Immature natural killer cell (primary cell): ENCODE data around the gene TFAP2A. TPM values are rescaled to one million over a fixed set of nuclear protein-coding genes. Genes with fewer than 3 reads are reported as not detected.

Experiments used
- DNase-seq, 3 donors: peaks; one replicate each; pipeline ENCODE4 v3.0.0; 2022; ENCODE audit warnings: mixed read lengths in 1 of 3
- H3K27ac Mint-ChIP-seq, 6 donors: one replicate each; pipeline ENCODE4 v1.8.0; 2020; ENCODE audit warnings: mixed read lengths in 6 of 6, mild to moderate bottlenecking in 5 of 6, inconsistent platforms in 4 of 6, moderate library complexity in 3 of 6
- H3K27me3 Mint-ChIP-seq, 3 donors: one replicate each; pipeline ENCODE4 v1.8.0; 2020 to 2021; ENCODE audit warnings: low read depth in 3 of 3, mild to moderate bottlenecking in 3 of 3, mixed read lengths in 3 of 3, moderate library complexity in 3 of 3, inconsistent platforms in 1 of 3
- H3K36me3 Mint-ChIP-seq, 3 donors: one replicate each; pipeline ENCODE4 v1.8.0; 2020; ENCODE audit warnings: mixed read lengths in 3 of 3, inconsistent platforms in 2 of 3, mild to moderate bottlenecking in 2 of 3
- H3K4me1 Mint-ChIP-seq, 2 donors: one replicate each; pipeline ENCODE4 v1.8.0; 2020; ENCODE audit warnings: inconsistent platforms in 2 of 2, mild to moderate bottlenecking in 2 of 2, mixed read lengths in 2 of 2, moderate library complexity in 1 of 2
- H3K4me3 Mint-ChIP-seq, 5 donors: one replicate each; pipeline ENCODE4 v1.8.0; 2020; ENCODE audit warnings: mild to moderate bottlenecking in 5 of 5, mixed read lengths in 5 of 5, inconsistent platforms in 3 of 5, moderate library complexity in 3 of 5
- H3K9me3 Mint-ChIP-seq, 6 donors: one replicate each; pipeline ENCODE4 v1.8.0; 2020; ENCODE audit warnings: mild to moderate bottlenecking in 6 of 6, mixed read lengths in 6 of 6, inconsistent platforms in 4 of 6, moderate library complexity in 3 of 6
- polyA plus RNA-seq, 3 donors: library from polyadenylated mRNA; unstranded; fragments of 300-500 nt; fragmentation: Illumina TruSeq; gene quantifications; one replicate each; pipeline ENCODE4 v1.2.3, GENCODE V29; 2021

The TFAP2A gene
- polyA plus RNA-seq, 3 donors from 2014 or later = not detected

DNA sequence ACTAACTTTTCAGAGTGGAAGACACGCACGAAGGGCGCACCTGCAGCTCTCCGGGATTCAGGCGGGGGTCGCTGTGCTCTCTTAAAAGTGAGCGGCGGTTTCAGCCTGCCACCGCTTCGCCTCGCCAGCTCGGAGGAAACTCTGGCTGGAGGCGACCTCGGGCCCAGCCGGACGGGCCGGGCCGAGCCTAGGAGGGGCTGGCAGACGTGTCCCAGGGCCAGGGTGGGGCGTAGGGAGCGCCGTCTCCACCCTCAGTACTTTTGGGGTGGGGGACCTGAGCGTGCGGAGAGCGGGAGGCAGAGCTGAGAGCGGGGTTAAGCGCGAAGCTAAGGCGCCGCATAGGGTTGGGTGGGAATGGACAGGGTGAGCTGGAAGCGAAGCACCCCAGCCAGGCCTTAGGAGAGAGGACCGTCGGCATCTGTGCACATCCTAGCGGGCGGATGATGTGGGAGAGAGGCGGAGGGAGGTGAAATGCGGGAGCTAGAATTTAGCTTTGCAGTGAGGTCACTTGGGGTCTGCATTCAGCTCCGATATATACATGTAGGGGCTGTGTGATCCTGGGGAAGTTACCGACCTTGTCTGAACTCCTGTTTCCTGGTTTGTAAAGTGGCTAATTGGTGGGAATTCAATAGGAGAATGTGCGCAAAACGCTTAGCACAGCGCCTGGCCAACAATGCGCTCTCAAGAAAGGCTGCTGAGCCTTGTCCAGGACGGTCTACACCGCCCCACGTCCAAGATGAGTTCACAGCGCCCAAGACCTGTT is 6.5 kb upstream of the TFAP2A start:
- peaks cover 31 to 59% (median 55%) of the 10 kb centered on the region in 3 donors for H3K27me3 Mint-ChIP-seq
- no peak overlapping the region for H3K27ac Mint-ChIP-seq
- DNase-seq = no peak
- H3K4me1 Mint-ChIP-seq = peaks cover 2 to 4% of the 10 kb centered on the region in 2 donors
- H3K9me3 Mint-ChIP-seq = peaks cover 4 to 23% (median 8%) of the 10 kb centered on the region in 6 donors
- H3K36me3 Mint-ChIP-seq = peaks cover 0 to 4% (median 0%) of the 10 kb centered on the region in 3 donors
- H3K4me3 Mint-ChIP-seq = no peak overlapping the region

GRCh38 chr6:10420546-10421157 is 5.8 kb upstream of the TFAP2A start:
- H3K9me3 Mint-ChIP-seq = peaks cover 4 to 29% (median 8%) of the 10 kb centered on the region in 6 donors
- DNase-seq = no peak
- H3K27ac Mint-ChIP-seq = no peak overlapping the region
- peaks cover 32 to 63% (median 60%) of the 10 kb centered on the region in 3 donors for H3K27me3 Mint-ChIP-seq
- peaks cover 0 to 4% (median 0%) of the 10 kb centered on the region in 3 donors for H3K36me3 Mint-ChIP-seq
- H3K4me1 Mint-ChIP-seq = peaks cover 2 to 9% of the 10 kb centered on the region in 2 donors
- H3K4me3 Mint-ChIP-seq = no peak overlapping the region

DNA sequence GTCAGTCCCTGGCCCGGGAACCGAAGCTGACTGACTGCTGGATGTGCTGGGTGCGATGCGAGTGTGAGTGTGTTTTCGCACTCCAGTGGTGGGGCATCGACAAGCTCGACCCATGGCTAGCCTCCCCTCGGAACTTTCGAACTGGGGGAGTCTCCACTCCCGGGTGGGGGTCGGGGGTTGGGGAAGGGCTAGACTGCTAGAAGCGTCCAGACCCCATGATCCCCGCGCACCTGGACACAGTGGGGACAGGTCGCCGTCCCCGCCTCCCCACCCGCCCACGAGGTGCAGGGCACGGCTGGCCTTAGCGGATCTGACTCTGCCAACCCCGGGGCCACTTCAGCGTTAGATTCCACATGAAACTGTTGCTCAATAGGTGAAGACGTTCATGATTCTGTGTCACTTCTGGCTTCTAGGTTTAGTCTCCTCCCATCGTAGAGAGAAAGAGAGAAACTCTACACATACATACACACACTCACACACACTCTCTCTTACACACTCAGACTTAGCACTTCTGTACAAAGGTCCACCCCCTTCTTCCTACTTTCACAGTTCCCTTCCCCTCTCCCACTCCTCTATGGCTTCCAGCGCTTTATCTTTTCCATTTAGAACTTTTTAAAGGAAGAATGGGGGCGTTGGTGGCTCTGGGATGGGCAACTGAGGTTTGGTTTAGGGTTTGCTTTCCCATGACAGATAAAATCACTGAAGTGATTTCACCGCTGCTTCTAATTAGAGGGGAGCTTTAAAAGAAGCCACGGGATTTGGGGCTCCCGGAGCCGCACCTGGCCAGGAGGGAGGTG is 5.1 kb upstream of the TFAP2A start:
- H3K4me3 Mint-ChIP-seq = peak overlapping the region in 3 of 5 donors; percentile 8 to 62 (median 24)
- no peak for DNase-seq
- peaks cover 0 to 4% (median 0%) of the 10 kb centered on the region in 3 donors for H3K36me3 Mint-ChIP-seq
- H3K9me3 Mint-ChIP-seq = peaks cover 6 to 33% (median 8%) of the 10 kb centered on the region in 6 donors
- peaks cover 3 to 9% of the 10 kb centered on the region in 2 donors for H3K4me1 Mint-ChIP-seq
- no peak overlapping the region for H3K27ac Mint-ChIP-seq
- peaks cover 34 to 65% (median 63%) of the 10 kb centered on the region in 3 donors for H3K27me3 Mint-ChIP-seq

DNA sequence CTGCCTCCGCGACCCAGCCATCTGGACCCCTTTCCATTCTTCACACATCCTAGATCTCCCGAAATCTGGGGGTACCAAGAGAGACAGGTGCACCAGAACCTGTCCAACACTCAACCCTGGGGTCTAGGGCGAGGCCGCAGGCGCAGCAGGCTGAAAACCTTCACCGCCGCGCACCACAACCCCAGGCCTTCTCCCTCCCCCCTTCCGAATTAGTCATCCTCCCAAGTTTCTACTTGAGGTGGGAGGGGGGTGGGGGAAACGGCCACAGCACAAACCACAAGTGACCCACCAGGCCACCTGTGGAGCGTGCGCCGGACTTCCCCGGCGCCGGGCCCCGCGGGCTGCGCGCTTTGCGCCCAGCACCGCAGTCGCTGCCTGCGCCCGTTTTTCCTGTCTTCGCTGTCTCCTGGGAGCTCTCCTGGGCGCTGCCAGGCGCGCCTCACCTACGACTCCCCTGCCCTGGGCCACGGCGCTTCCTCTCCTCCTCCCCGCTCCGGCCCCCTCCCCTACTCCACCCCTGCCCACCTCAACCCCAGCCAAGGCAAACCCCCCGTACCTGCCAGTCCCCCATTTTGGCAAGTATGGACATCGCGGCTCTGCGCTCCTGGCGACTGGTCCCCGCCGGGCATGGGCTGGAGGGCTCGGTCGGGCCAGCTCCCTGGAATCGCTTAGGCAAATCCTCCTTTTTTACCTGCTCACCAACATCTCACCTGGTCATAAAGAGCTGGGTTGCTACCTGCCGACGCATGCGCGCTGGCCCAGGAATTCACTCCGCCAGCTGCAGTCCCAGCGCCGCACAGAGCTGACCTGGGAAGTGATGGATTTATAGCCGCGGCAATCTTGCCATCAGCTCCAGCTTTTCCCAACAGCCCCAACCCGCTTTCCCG is 4.2 kb upstream of the TFAP2A start:
- H3K27me3 Mint-ChIP-seq = peaks cover 36 to 69% (median 67%) of the 10 kb centered on the region in 3 donors
- no peak for DNase-seq
- no peak overlapping the region for H3K27ac Mint-ChIP-seq
- peak overlapping the region in 1 of 5 donors; percentile 11 for H3K4me3 Mint-ChIP-seq
- H3K36me3 Mint-ChIP-seq = peaks cover 0 to 4% (median 0%) of the 10 kb centered on the region in 3 donors
- H3K9me3 Mint-ChIP-seq = peaks cover 6 to 32% (median 8%) of the 10 kb centered on the region in 6 donors
- peaks cover 3 to 13% of the 10 kb centered on the region in 2 donors for H3K4me1 Mint-ChIP-seq

DNA sequence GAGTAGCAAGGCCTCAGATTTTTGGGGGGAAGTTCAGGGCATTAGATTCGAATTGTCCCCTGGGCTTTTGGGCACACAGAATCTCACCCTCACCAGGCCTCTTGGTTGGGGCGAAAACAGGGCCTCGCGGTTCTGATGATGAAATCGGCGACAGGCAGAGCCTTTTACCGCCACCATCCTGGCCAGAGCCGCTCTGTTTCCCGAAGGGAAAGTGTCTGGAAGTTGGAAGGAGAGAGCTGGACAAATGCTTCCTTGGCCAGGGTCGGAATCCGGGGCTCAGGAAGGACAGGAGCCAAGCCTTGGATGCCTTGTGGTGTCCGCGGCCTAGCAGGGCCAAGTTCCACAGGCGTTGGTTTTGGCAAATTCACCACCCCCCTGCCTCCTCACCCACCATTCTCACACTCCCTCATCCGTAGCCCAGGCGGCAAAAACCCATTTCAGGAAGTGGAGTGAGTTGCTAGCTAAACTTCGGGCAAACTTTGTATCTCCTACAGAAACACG is 3.5 kb upstream of the TFAP2A start:
- H3K9me3 Mint-ChIP-seq = peaks cover 6 to 33% (median 8%) of the 10 kb centered on the region in 6 donors
- no peak overlapping the region for H3K27ac Mint-ChIP-seq
- DNase-seq = no peak
- peaks cover 8 to 20% of the 10 kb centered on the region in 2 donors for H3K4me1 Mint-ChIP-seq
- peak overlapping the region in 1 of 5 donors; percentile 11 for H3K4me3 Mint-ChIP-seq
- H3K27me3 Mint-ChIP-seq = peaks cover 42 to 72% (median 68%) of the 10 kb centered on the region in 3 donors
- peaks cover 0 to 4% (median 0%) of the 10 kb centered on the region in 3 donors for H3K36me3 Mint-ChIP-seq

DNA sequence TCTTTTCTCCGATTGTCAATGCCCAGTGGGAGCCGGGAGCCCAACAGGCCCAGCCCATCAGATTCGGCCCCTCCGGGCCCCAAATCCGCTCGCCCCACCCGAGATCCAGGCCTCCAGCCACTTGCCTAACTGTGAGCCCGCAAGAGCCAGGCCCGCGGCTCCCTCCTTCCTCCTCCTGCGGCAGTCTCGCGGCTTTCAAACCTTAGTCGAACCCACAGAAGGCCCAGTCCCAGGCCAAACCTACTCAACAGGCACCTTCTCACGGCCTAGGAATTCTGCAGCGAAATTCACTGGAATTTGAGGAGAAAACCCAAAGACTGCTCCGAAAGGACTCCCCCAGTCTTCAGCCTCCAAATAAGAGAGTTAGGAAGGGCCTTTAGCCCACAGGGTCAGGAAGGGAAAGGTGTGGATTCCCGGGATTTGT is 2.8 kb upstream of the TFAP2A start:
- DNase-seq = no peak
- peaks cover 43 to 74% (median 69%) of the 10 kb centered on the region in 3 donors for H3K27me3 Mint-ChIP-seq
- H3K27ac Mint-ChIP-seq = no peak overlapping the region
- peaks cover 6 to 33% (median 8%) of the 10 kb centered on the region in 6 donors for H3K9me3 Mint-ChIP-seq
- H3K4me1 Mint-ChIP-seq = peaks cover 13 to 27% of the 10 kb centered on the region in 2 donors
- H3K36me3 Mint-ChIP-seq = peaks cover 0 to 4% (median 0%) of the 10 kb centered on the region in 3 donors
- H3K4me3 Mint-ChIP-seq = peak overlapping the region in 2 of 5 donors; percentile 27 to 42

- Mint-ChIP-seq H3K36me3 (peaks cover 0 to 4% (median 1%) of the 10 kb centered on the region in 3 donors), H3K4me3 (peak overlapping the region in 3 of 5 donors; percentile 21 to 43 (median 42)), H3K27ac (no peak overlapping the region), H3K9me3 (peaks cover 6 to 37% (median 8%) of the 10 kb centered on the region in 6 donors), H3K4me1 (peaks cover 15 to 31% of the 10 kb centered on the region in 2 donors), H3K27me3 (peaks cover 43 to 70% (median 70%) of the 10 kb centered on the region in 3 donors)
- DNase-seq = no peak
These were observed 2.2 kb upstream of the TFAP2A start for GRCh38 chr6:10416863-10417641.

GRCh38 chr6:10416516-10416862 is 1.6 kb upstream of the TFAP2A start:
- H3K27ac Mint-ChIP-seq = no peak overlapping the region
- H3K4me3 Mint-ChIP-seq = peak overlapping the region in 3 of 5 donors; percentile 20 to 48 (median 25)
- H3K27me3 Mint-ChIP-seq = peaks cover 49 to 73% (median 70%) of the 10 kb centered on the region in 3 donors
- H3K4me1 Mint-ChIP-seq = peaks cover 21 to 36% of the 10 kb centered on the region in 2 donors
- peaks cover 0 to 8% (median 5%) of the 10 kb centered on the region in 3 donors for H3K36me3 Mint-ChIP-seq
- no peak for DNase-seq
- peaks cover 6 to 41% (median 10%) of the 10 kb centered on the region in 6 donors for H3K9me3 Mint-ChIP-seq

DNA sequence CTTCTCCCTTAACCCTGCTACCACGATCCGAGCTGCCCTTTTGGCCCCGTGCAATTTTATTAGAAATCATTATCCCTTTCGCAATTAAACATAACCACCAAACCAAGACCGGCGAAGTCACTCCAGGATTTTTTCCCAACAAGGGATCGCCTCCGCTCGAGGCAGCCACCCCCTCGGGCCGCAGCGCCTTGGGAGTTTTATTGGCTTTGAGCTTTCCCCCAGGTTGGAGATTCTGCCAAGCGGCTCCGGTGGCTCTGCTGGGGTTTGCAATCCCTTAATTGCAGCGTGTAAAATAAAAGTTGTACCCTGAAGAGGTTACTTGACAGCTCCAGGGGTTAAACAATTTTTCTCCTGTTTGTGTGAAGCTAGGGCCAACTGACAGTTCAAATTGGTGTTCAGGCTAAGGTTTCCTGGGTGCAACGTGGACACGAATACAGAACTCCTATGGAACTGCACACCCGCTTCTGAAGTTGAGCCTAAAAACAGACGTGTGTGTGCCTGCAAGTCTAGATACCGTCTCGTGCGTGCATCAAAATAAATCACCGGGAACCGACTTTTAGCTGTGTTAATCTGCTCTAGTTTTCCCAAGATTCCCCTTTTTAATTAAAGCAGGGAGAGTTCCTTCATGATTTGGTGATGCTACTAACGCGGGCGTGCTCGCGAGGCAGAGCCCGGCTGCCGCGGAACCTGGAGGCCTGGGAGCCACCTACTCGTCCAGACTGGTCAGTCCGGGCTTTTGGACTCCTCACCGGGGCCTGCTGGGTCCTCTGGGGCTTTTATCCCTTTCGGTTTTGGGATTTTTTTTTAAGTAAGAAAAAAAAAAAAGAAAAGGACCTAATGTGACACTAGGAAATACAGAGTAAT is 975 bp upstream of the TFAP2A start:
- H3K9me3 Mint-ChIP-seq = peaks cover 6 to 43% (median 10%) of the 10 kb centered on the region in 6 donors
- peaks cover 26 to 43% of the 10 kb centered on the region in 2 donors for H3K4me1 Mint-ChIP-seq
- no peak for DNase-seq
- H3K27me3 Mint-ChIP-seq = peaks cover 55 to 75% (median 69%) of the 10 kb centered on the region in 3 donors
- H3K27ac Mint-ChIP-seq = peak overlapping the region in 1 of 6 donors; percentile 13
- peak overlapping the region in 4 of 5 donors; percentile 8 to 61 (median 18) for H3K4me3 Mint-ChIP-seq
- peaks cover 0 to 8% (median 5%) of the 10 kb centered on the region in 3 donors for H3K36me3 Mint-ChIP-seq

GRCh38 chr6:10413850-10414738 is 780 bp downstream of the TFAP2A start:
- H3K4me3 Mint-ChIP-seq = peak overlapping the region; percentile 82 to 89 (median 86)
- peaks cover 64 to 81% (median 75%) of the 10 kb centered on the region in 3 donors for H3K27me3 Mint-ChIP-seq
- H3K9me3 Mint-ChIP-seq = peaks cover 10 to 53% (median 21%) of the 10 kb centered on the region in 6 donors
- peaks cover 0 to 5% (median 4%) of the 10 kb centered on the region in 3 donors for H3K36me3 Mint-ChIP-seq
- peak overlapping the region in 1 of 6 donors; percentile 76 for H3K27ac Mint-ChIP-seq
- no peak for DNase-seq
- peaks cover 31 to 51% of the 10 kb centered on the region in 2 donors for H3K4me1 Mint-ChIP-seq
